Measurements from ENCODE around the gene C18orf32. TPM values are rescaled to one million over a fixed set of nuclear protein-coding genes. Genes with fewer than 3 reads are reported as not detected.
A peak's percentile ranks its signal among the peaks of the same experiment; 100 is the strongest.

The C18orf32 gene
- total and polyA plus RNA-seq, 2 experiments from 2014 or later = 77.9 to 105 TPM

GRCh38 chr18:49495076-49495475 is 8.0 kb upstream of the C18orf32 start:
- Histone ChIP-seq H3K4me1 (ENCODE audit: insufficient read depth) (peaks cover 3% of the 10 kb centered on the region), H3K79me2 (peaks cover 21% of the 10 kb centered on the region), H3K27me3 (no peaks in the 10 kb centered on the region), H4K20me1 (ENCODE audit: insufficient read depth, poor library complexity, severe bottlenecking) (peaks cover 5% of the 10 kb centered on the region), H2AFZ (no peak overlapping the region), H3K4me3 (no peak overlapping the region), H3K27ac (no peak overlapping the region), H3K36me3 (replicated peaks; ENCODE audit: insufficient read depth, low read depth) (peaks cover 3% of the 10 kb centered on the region), H3K4me2 (no peak overlapping the region), H3K9me3 (ENCODE audit: low read depth) (no peaks in the 10 kb centered on the region), H3K9me2 (replicated peaks; ENCODE audit: insufficient read depth) (no peaks in the 10 kb centered on the region)
- 50% methylated on average over 3 of the region's 3 CpGs for WGBS (ENCODE audit: low lambda C conversion rate, missing lambda C conversion rate)
- DNase-seq (ENCODE audit: low spot score) = no peak
- TF ChIP-seq EZH2 (IDR thresholded peaks at IDR 0.05; ENCODE audit: borderline replicate concordance) = no peak
- TF ChIP-seq EZH2phosphoT487 (IDR thresholded peaks at IDR 0.05; ENCODE audit: low read depth, severe bottlenecking, unreplicated experiment) = no peak
- TF ChIP-seq, protein P1, sequence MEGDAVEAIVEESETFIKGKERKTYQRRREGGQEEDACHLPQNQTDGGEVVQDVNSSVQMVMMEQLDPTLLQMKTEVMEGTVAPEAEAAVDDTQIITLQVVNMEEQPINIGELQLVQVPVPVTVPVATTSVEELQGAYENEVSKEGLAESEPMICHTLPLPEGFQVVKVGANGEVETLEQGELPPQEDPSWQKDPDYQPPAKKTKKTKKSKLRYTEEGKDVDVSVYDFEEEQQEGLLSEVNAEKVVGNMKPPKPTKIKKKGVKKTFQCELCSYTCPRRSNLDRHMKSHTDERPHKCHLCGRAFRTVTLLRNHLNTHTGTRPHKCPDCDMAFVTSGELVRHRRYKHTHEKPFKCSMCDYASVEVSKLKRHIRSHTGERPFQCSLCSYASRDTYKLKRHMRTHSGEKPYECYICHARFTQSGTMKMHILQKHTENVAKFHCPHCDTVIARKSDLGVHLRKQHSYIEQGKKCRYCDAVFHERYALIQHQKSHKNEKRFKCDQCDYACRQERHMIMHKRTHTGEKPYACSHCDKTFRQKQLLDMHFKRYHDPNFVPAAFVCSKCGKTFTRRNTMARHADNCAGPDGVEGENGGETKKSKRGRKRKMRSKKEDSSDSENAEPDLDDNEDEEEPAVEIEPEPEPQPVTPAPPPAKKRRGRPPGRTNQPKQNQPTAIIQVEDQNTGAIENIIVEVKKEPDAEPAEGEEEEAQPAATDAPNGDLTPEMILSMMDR (IDR thresholded peaks at IDR 0.05; ENCODE audit: poor library complexity) = no peak

DNA sequence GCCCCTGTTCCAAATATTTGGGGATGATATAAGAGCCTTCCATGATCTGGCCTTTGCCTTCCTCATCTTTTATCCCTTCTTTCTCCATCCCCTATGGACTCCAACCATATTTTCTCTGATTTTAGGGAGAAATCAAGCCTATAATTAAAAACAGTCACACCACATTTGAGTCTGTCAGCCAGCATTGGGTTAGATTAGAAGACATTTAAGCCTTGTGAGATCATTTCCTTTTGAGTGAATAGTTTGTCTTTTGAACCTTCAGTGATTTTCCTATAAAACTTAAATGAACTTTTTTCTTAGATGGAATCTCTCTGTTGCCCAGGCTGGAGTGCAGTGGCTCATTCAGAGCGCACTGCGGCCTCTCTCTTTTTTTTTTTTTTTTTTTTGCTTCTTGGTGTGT is 7.6 kb upstream of the C18orf32 start:
- no peak overlapping the region for H3K27ac ChIP-seq
- no peaks in the 10 kb centered on the region for H3K27me3 ChIP-seq
- H3K4me2 ChIP-seq = no peak overlapping the region
- TF ChIP-seq EZH2 (IDR thresholded peaks at IDR 0.05; ENCODE audit: borderline replicate concordance) (no peak), EZH2phosphoT487 (IDR thresholded peaks at IDR 0.05; ENCODE audit: low read depth, severe bottlenecking, unreplicated experiment) (no peak)
- TF ChIP-seq, protein P1 (IDR thresholded peaks at IDR 0.05; ENCODE audit: poor library complexity) = no peak
- no peak overlapping the region for H2AFZ ChIP-seq
- H3K9me3 ChIP-seq (ENCODE audit: low read depth) = no peaks in the 10 kb centered on the region
- H4K20me1 ChIP-seq (ENCODE audit: insufficient read depth, poor library complexity, severe bottlenecking) = peaks cover 7% of the 10 kb centered on the region
- H3K4me1 ChIP-seq (ENCODE audit: insufficient read depth) = peaks cover 6% of the 10 kb centered on the region
- peaks cover 25% of the 10 kb centered on the region for H3K79me2 ChIP-seq
- no peaks in the 10 kb centered on the region for H3K9me2 ChIP-seq (replicated peaks; ENCODE audit: insufficient read depth)
- peaks cover 7% of the 10 kb centered on the region for H3K36me3 ChIP-seq (replicated peaks; ENCODE audit: insufficient read depth, low read depth)
- no peak for DNase-seq (ENCODE audit: low spot score)
- H3K4me3 ChIP-seq = no peak overlapping the region
- WGBS (ENCODE audit: low lambda C conversion rate, missing lambda C conversion rate) = 53% methylated on average over 2 of the region's 2 CpGs

DNA sequence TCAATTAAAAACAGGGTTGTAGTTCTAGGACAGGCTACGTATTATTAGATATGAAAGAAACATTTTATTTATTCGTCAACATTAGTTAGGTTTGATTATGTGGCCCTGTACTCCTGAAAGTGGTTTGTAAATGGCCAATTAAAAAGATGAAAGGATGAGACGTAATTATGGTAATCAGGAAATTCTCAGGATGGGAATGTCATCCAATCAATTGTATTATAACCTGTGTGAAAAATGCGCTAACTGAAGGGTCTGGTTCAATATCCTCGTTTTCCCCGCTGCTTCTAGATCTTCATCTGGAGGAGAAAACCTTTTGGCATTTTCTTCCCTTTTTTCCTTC is 5.6 kb upstream of the C18orf32 start:
- Histone ChIP-seq H3K9me2 (replicated peaks; ENCODE audit: insufficient read depth) (no peaks in the 10 kb centered on the region), H4K20me1 (ENCODE audit: insufficient read depth, poor library complexity, severe bottlenecking) (peaks cover 7% of the 10 kb centered on the region), H3K9me3 (ENCODE audit: low read depth) (no peaks in the 10 kb centered on the region), H2AFZ (no peak overlapping the region), H3K27ac (no peak overlapping the region), H3K36me3 (replicated peaks; ENCODE audit: insufficient read depth, low read depth) (peaks cover 7% of the 10 kb centered on the region), H3K4me1 (ENCODE audit: insufficient read depth) (peaks cover 10% of the 10 kb centered on the region), H3K27me3 (no peaks in the 10 kb centered on the region), H3K4me3 (no peak overlapping the region), H3K79me2 (peaks cover 28% of the 10 kb centered on the region), H3K4me2 (peak overlapping the region; percentile 12)
- TF ChIP-seq EZH2phosphoT487 (IDR thresholded peaks at IDR 0.05; ENCODE audit: low read depth, severe bottlenecking, unreplicated experiment) (no peak), EZH2 (IDR thresholded peaks at IDR 0.05; ENCODE audit: borderline replicate concordance) (no peak)
- TF ChIP-seq, protein P1 (IDR thresholded peaks at IDR 0.05; ENCODE audit: poor library complexity) = no peak
- WGBS (ENCODE audit: low lambda C conversion rate, missing lambda C conversion rate) = 52% methylated on average over 6 of the region's 6 CpGs
- no peak for DNase-seq (ENCODE audit: low spot score)
